ENCODE data around the gene DDR2.

- no peak for TF ChIP-seq LEF1 (IDR thresholded peaks at IDR 0.05; ENCODE audit: borderline replicate concordance)
- TF ChIP-seq ZNF384 (IDR thresholded peaks at IDR 0.05): no peak
- TF ChIP-seq FOXM1 (IDR thresholded peaks at IDR 0.05; ENCODE audit: borderline replicate concordance): no peak
- no peak for TF ChIP-seq PKNOX1 (IDR thresholded peaks at IDR 0.05)
- TF ChIP-seq SUZ12 (IDR thresholded peaks at IDR 0.05): no peak
- TF ChIP-seq TARDBP (IDR thresholded peaks at IDR 0.05): no peak
- no peak for TF ChIP-seq FOXA1 (IDR thresholded peaks at IDR 0.05)
- no peak for TF ChIP-seq SP1 (IDR thresholded peaks at IDR 0.05)
- no peak for TF ChIP-seq CTBP1 (IDR thresholded peaks at IDR 0.05; ENCODE audit: borderline replicate concordance)
Observed at GRCh38 chr1:162672622-162673260, 40.5 kb downstream of the DDR2 start.

Measured in HEK293T (cell line).